IMR-90 (cell line): ENCODE data around the gene PIPOX. TPM values are rescaled to one million over a fixed set of nuclear protein-coding genes. Genes with fewer than 3 reads are reported as not detected.

Experiments
- ATAC-seq: fragments of 200-7000 bp; cut with Tn5 transposase; 2 replicates; pipeline ENCODE4 v1.9.1; 2020; ENCODE audit warnings: low read depth, mild to moderate bottlenecking, moderate library complexity
- BruUV-seq: library from RNA; stranded (reverse); fragments of 400-500 nt; replicated peaks from 2 replicates; lab custom pipeline; 2021; lab: Mats Ljungman, UMichigan
- CTCF ChIA-PET: fragments of 300-600 bp; formaldehyde crosslinking; extraction: SDS; loops from one replicate; lab custom pipeline; 2021; ENCODE audit warnings: antibody characterized with exemption; lab: Yijun Ruan, JAX
- POLR2A ChIA-PET: fragments of 300-600 bp; sonication (Branson Sonifier 250); formaldehyde crosslinking; loops from one replicate; lab custom pipeline; 2022; ENCODE audit warnings: antibody characterized with exemption; ENCODE audit not compliant: unreplicated experiment; lab: Charles Lee
- DNase-seq: peaks from one replicate; pipeline ENCODE4 v3.0.0; 2013
- H2AFZ ChIP-seq: replicated peaks from 2 replicates; pipeline ENCODE3; 2013; ENCODE audit warnings: low read length, mild to moderate bottlenecking; ENCODE audit not compliant: poor library complexity
- H2AK5ac ChIP-seq: 2 replicates; pipeline ENCODE4 v1.6.1; 2013; ENCODE audit warnings: low read depth, low read length, inconsistent platforms
- H2AK9ac ChIP-seq: replicated peaks from 2 replicates; pipeline ENCODE3; 2013; ENCODE audit warnings: mild to moderate bottlenecking, low read depth, low read length, moderate library complexity; ENCODE audit not compliant: poor library complexity
- H2BK120ac ChIP-seq: 2 replicates; pipeline ENCODE4 v1.6.1; 2013; ENCODE audit warnings: low read depth, low read length, inconsistent platforms
- H2BK15ac ChIP-seq: 3 replicates; pipeline ENCODE4 v1.6.1; 2013; ENCODE audit warnings: low read depth, low read length, inconsistent platforms
- H2BK20ac ChIP-seq: 2 replicates; pipeline ENCODE4 v1.6.1; 2013; ENCODE audit warnings: low read depth, mild to moderate bottlenecking, inconsistent platforms, low read length, moderate library complexity
- H2BK5ac ChIP-seq: 2 replicates; pipeline ENCODE4 v1.6.1; 2013; ENCODE audit warnings: mild to moderate bottlenecking, low read depth, low read length, inconsistent platforms; ENCODE audit not compliant: poor library complexity, severe bottlenecking
- H3K14ac ChIP-seq: replicated peaks from 2 replicates; pipeline ENCODE4 v1.6.1; 2013; ENCODE audit warnings: low read depth, low read length, inconsistent platforms
- H3K18ac ChIP-seq: 2 replicates; pipeline ENCODE4 v1.6.1; 2013; ENCODE audit warnings: low read depth, low read length, control low read depth
- H3K23ac ChIP-seq: 2 replicates; pipeline ENCODE4 v1.6.1; 2013; ENCODE audit warnings: low read depth, low read length, inconsistent platforms
- H3K27ac ChIP-seq: 2 replicates; pipeline ENCODE4 v1.5.1; 2013; ENCODE audit warnings: mild to moderate bottlenecking, control low read depth, low read length; ENCODE audit not compliant: insufficient read depth
- H3K27me3 ChIP-seq: 2 replicates; pipeline ENCODE4 v1.6.1; 2013; ENCODE audit warnings: low read length; ENCODE audit not compliant: control insufficient read depth, insufficient read depth
- H3K36me3 ChIP-seq: 2 replicates; pipeline ENCODE4 v1.6.1; 2013; ENCODE audit warnings: low read length, mixed read lengths; ENCODE audit not compliant: control insufficient read depth, insufficient read depth
- H3K4ac ChIP-seq: 2 replicates; pipeline ENCODE4 v1.6.1; 2013; ENCODE audit warnings: low read depth, low read length, inconsistent platforms
- H3K4me1 ChIP-seq: 2 replicates; pipeline ENCODE4 v1.6.1; 2013; ENCODE audit warnings: low read length, mixed read lengths; ENCODE audit not compliant: control insufficient read depth, insufficient read depth
- H3K4me2 ChIP-seq: 2 replicates; pipeline ENCODE4 v1.6.1; 2013; ENCODE audit warnings: low read depth, mild to moderate bottlenecking, control low read depth, low read length, moderate library complexity
- H3K4me3 ChIP-seq: 2 replicates; pipeline ENCODE4 v1.5.1; 2013; ENCODE audit warnings: low read depth, mild to moderate bottlenecking, control low read depth, low read length, moderate library complexity; ENCODE audit not compliant: insufficient read depth
- H3K56ac ChIP-seq: 2 replicates; pipeline ENCODE4 v1.6.1; 2013; ENCODE audit warnings: low read length, inconsistent platforms; ENCODE audit not compliant: insufficient read depth; ENCODE audit errors: extremely low read depth
- H3K79me1 ChIP-seq, 2 experiments: 2 replicates each; pipeline ENCODE4 v1.6.1; 2013; ENCODE audit warnings: low read length in 2 of 2, inconsistent platforms in 1 of 2, low read depth in 1 of 2
- H3K9ac ChIP-seq: 2 replicates; pipeline ENCODE4 v1.6.1; 2013; ENCODE audit warnings: low read depth, low read length, control low read depth
- H3K9me1 ChIP-seq: 2 replicates; pipeline ENCODE4 v1.6.1; 2013; ENCODE audit warnings: low read length, inconsistent platforms; ENCODE audit not compliant: insufficient read depth
- H3K9me3 ChIP-seq: 2 replicates; pipeline ENCODE4 v1.6.1; 2013; ENCODE audit warnings: low read length; ENCODE audit not compliant: control insufficient read depth, insufficient read depth
- H4K20me1 ChIP-seq: 2 replicates; pipeline ENCODE4 v1.6.1; 2013; ENCODE audit warnings: low read length, inconsistent platforms; ENCODE audit not compliant: insufficient read depth
- H4K5ac ChIP-seq: 2 replicates; pipeline ENCODE4 v1.6.1; 2013; ENCODE audit warnings: mild to moderate bottlenecking, low read depth, low read length, control low read depth
- H4K8ac ChIP-seq, 2 experiments: 2 replicates each; pipeline ENCODE4 v1.6.1; 2013; ENCODE audit warnings: low read depth in 2 of 2, low read length in 2 of 2, control low read depth in 1 of 2, inconsistent platforms in 1 of 2
- H4K91ac ChIP-seq: 2 replicates; pipeline ENCODE4 v1.6.1; 2013; ENCODE audit warnings: low read depth, low read length, inconsistent platforms; ENCODE audit not compliant: insufficient read depth
- CEBPB ChIP-seq: IDR thresholded peaks from 2 replicates; pipeline ENCODE4 v1.6.1; 2012; ENCODE audit warnings: low read depth, low read length, improper control_type of control experiment
- CHD1 ChIP-seq: IDR thresholded peaks from 2 replicates; pipeline ENCODE4 v1.6.1; 2012; ENCODE audit warnings: low read depth, low read length, improper control_type of control experiment
- CTCF ChIP-seq: conservative IDR thresholded peaks from 2 replicates; pipeline ENCODE4 v1.5.1; 2012; ENCODE audit warnings: mild to moderate bottlenecking, low read depth, low read length, improper control_type of control experiment
- ELK1 ChIP-seq: fragments of 150-350 bp; IDR thresholded peaks from 2 replicates; pipeline ENCODE4 v1.6.1; 2016; ENCODE audit warnings: low read depth, mild to moderate bottlenecking, low read length, moderate library complexity, borderline replicate concordance
- FOS ChIP-seq: fragments of 150-350 bp; IDR thresholded peaks from 2 replicates; pipeline ENCODE4 v1.6.1; 2016; ENCODE audit warnings: low read depth, low read length
- MAFK ChIP-seq: IDR thresholded peaks from 2 replicates; pipeline ENCODE4 v1.6.1; 2012; ENCODE audit warnings: low read depth, low read length, improper control_type of control experiment
- MAZ ChIP-seq: IDR thresholded peaks from 2 replicates; pipeline ENCODE4 v1.6.1; 2012; ENCODE audit warnings: low read depth, mild to moderate bottlenecking, low read length, improper control_type of control experiment, moderate library complexity, borderline replicate concordance
- MXI1 ChIP-seq: IDR thresholded peaks from 2 replicates; pipeline ENCODE4 v1.6.1; 2012; ENCODE audit warnings: low read depth, mild to moderate bottlenecking, low read length, moderate library complexity, borderline replicate concordance
- NFE2L2 ChIP-seq: fragments of 150-350 bp; IDR thresholded peaks from 2 replicates; pipeline ENCODE4 v1.6.1; 2016; ENCODE audit warnings: low read depth, mild to moderate bottlenecking, low read length
- POLR2A ChIP-seq: IDR thresholded peaks from 2 replicates; pipeline ENCODE4 v1.6.1; 2012; ENCODE audit warnings: mild to moderate bottlenecking, low read depth, low read length
- RAD21 ChIP-seq: IDR thresholded peaks from 2 replicates; pipeline ENCODE4 v1.6.1; 2012; ENCODE audit warnings: low read length, improper control_type of control experiment
- RCOR1 ChIP-seq: IDR thresholded peaks from 2 replicates; pipeline ENCODE4 v1.6.1; 2012; ENCODE audit warnings: mild to moderate bottlenecking, low read length, improper control_type of control experiment; ENCODE audit not compliant: insufficient replicate concordance
- RFX5 ChIP-seq: IDR thresholded peaks from 2 replicates; pipeline ENCODE4 v1.8.0; 2012; ENCODE audit warnings: low read depth, mild to moderate bottlenecking, low read length, moderate library complexity
- SMC3 ChIP-seq: fragments of 150-350 bp; IDR thresholded peaks from 2 replicates; pipeline ENCODE4 v1.6.1; 2016; ENCODE audit warnings: low read depth, mild to moderate bottlenecking, antibody characterized with exemption, low read length, moderate library complexity
- USF2 ChIP-seq: fragments of 150-350 bp; IDR thresholded peaks from 2 replicates; pipeline ENCODE4 v1.6.1; 2017; ENCODE audit warnings: mild to moderate bottlenecking, antibody characterized with exemption, low read length, low read depth
- WGBS, 2 experiments: methylation state at CpG; one replicate each; pipeline versions ENCODE4 v1.1.5 to v1.1.7; 2013; ENCODE audit warnings: missing lambda C conversion rate in 2 of 2; ENCODE audit not compliant: insufficient read length in 1 of 2; ENCODE audit errors: extremely low coverage in 2 of 2; 5-methylcytosine and 5-hydroxymethylcytosine counted together
- dilution Hi-C: fragments of 300-500 bp; cut with HindIII; formaldehyde crosslinking; loops from one replicate; pipeline ENCODE4 v1.14.3; 2018; ENCODE audit warnings: low sequenced_read_pairs; ENCODE audit not compliant: unreplicated experiment
- in situ Hi-C: fragments of 300-500 bp; cut with MboI; formaldehyde crosslinking; loops from 3 replicates; pipeline ENCODE4 v1.14.3; 2019; ENCODE audit warnings: low sequenced_read_pairs, inconsistent platforms, mixed read lengths
- intact Hi-C: fragments of 100-400 bp; cut with micrococcal nuclease; formaldehyde crosslinking; loops from 2 replicates; pipeline ENCODE4 v1.10.0; 2022
- polyA plus RNA-seq, 3 experiments: library from polyadenylated mRNA; depleted of rRNA; stranded (reverse); fragments of >200 nt; gene quantifications; 2 replicates each; pipeline ENCODE4 v1.2.3, GENCODE V29; 2012; ENCODE audit warnings: low replicate concordance in 1 of 3
- total RNA-seq: library from RNA; depleted of rRNA; stranded (reverse); fragments of >200 nt; gene quantifications from 2 replicates; pipeline ENCODE4 v1.2.3, GENCODE V29; 2012

Gene PIPOX
- total and polyA plus RNA-seq, 2 of the 4 experiments (the other 2 are of a cell fraction): 0.43 to 1.3 TPM

GRCh38 chr17:28993645-28994426, 49.1 kb upstream of the PIPOX start:
- ChIA-PET POLR2A (no interaction called here), CTCF (no interaction called here)
- Histone ChIP-seq H3K4me3 (no peak overlapping the region), H3K27me3 (peaks cover 40% of the 10 kb centered on the region), H3K4ac (no peak overlapping the region), H3K4me2 (no peak overlapping the region), H3K36me3 (no peaks in the 10 kb centered on the region), H2AFZ (no peak overlapping the region), H3K18ac (no peak overlapping the region), H3K9me1 (0 out of 2 replicates have a peak, but pooled peaks cover 5% of the 10 kb centered on the region), H4K5ac (no peak overlapping the region), H3K27ac (no peak overlapping the region), H3K9ac (no peak overlapping the region), H3K79me1 (no peaks in the 10 kb centered on the region), H3K56ac (no peak overlapping the region), H4K20me1 (no peaks in the 10 kb centered on the region; the same call in 1 of the 2 replicates), H3K23ac (no peak overlapping the region), H4K91ac (no peak overlapping the region), H2BK15ac (no peak overlapping the region), H3K4me1 (no peaks in the 10 kb centered on the region), H2AK5ac (no peak overlapping the region), H2BK20ac (no peak overlapping the region), H3K9me3 (no peaks in the 10 kb centered on the region), H2AK9ac (no peak overlapping the region), H3K14ac (no peak overlapping the region), H4K8ac (no peak overlapping the region), H2BK120ac (no peak overlapping the region), H2BK5ac (no peak overlapping the region)
- in situ Hi-C loops: no loop called here
- DNase-seq: no peak
- dilution Hi-C loops: no loop called here
- intact Hi-C loops: no loop called here
- no peak for ATAC-seq
- no peak for TF ChIP-seq CEBPB
- no peak for TF ChIP-seq POLR2A
- TF ChIP-seq MAZ: no peak
- no peak for TF ChIP-seq USF2
- TF ChIP-seq MAFK: no peak
- no peak for TF ChIP-seq RFX5
- TF ChIP-seq ELK1: no peak
- TF ChIP-seq NFE2L2: no peak
- TF ChIP-seq FOS: no peak
- no peak for TF ChIP-seq CHD1
- no peak for TF ChIP-seq CTCF
- no peak for TF ChIP-seq SMC3
- TF ChIP-seq RCOR1: no peak
- no peak for TF ChIP-seq RAD21
- no peak for TF ChIP-seq MXI1
- WGBS, 2 experiments: 90% methylated on average over 2 of the region's 13 CpGs; no CpG with 5 or more reads in 1 of the 2 experiments
- no TSS peak for BruUV-seq
